DOHH2 (cell line): ENCODE results near the gene KREMEN1.

ENCODE experiments used
- H3F3A ChIP-seq: fragments of 200-600 bp; sonication (generic), shearing (Covaris generic); 2 replicates; pipeline ENCODE4 v1.6.0; 2016; ENCODE audit warnings: antibody characterized with exemption, mild to moderate bottlenecking; ENCODE audit not compliant: control insufficient read depth, insufficient read depth
- H3K27ac ChIP-seq: fragments of 200-600 bp; sonication (generic); 2 replicates; pipeline ENCODE4 v1.5.1; 2014; ENCODE audit warnings: low read depth, mild to moderate bottlenecking, low read length, moderate library complexity
- H3K27me3 ChIP-seq: fragments of 200-600 bp; sonication (generic); 2 replicates; pipeline ENCODE4 v1.6.1; 2014; ENCODE audit warnings: mild to moderate bottlenecking, low read length, mixed read lengths; ENCODE audit not compliant: control insufficient read depth
- H3K36me3 ChIP-seq: fragments of 200-600 bp; sonication (generic); 2 replicates; pipeline ENCODE4 v1.6.1; 2014; ENCODE audit warnings: mild to moderate bottlenecking, low read length, moderate library complexity, mixed read lengths; ENCODE audit not compliant: control insufficient read depth
- H3K4me1 ChIP-seq: fragments of 200-600 bp; sonication (generic); 2 replicates; pipeline ENCODE4 v1.6.1; 2014; ENCODE audit warnings: mild to moderate bottlenecking, low read length, mixed read lengths; ENCODE audit not compliant: control insufficient read depth
- H3K4me2 ChIP-seq: fragments of 200-600 bp; sonication (generic); 2 replicates; pipeline ENCODE4 v1.6.0; 2014; ENCODE audit warnings: mild to moderate bottlenecking, low read length, moderate library complexity
- H3K4me3 ChIP-seq: fragments of 200-600 bp; sonication (generic); 2 replicates; pipeline ENCODE4 v1.5.1; 2014; ENCODE audit warnings: mild to moderate bottlenecking, low read length, mixed read lengths
- H3K79me2 ChIP-seq: fragments of 200-600 bp; sonication (generic); 2 replicates; pipeline ENCODE4 v1.6.1; 2014; ENCODE audit warnings: mild to moderate bottlenecking, low read length, mixed read lengths; ENCODE audit not compliant: control insufficient read depth
- H3K9me2 ChIP-seq: fragments of 200-600 bp; sonication (generic); replicated peaks from 2 replicates; pipeline ENCODE4 v1.6.1; 2014; ENCODE audit warnings: mild to moderate bottlenecking, low read length, mixed read lengths; ENCODE audit not compliant: control insufficient read depth
- H3K9me3 ChIP-seq: fragments of 200-600 bp; sonication (generic); 2 replicates; pipeline ENCODE4 v1.6.1; 2014; ENCODE audit warnings: antibody characterized with exemption, low read length, mixed read lengths; ENCODE audit not compliant: control insufficient read depth, insufficient read depth
- H4K20me1 ChIP-seq: fragments of 200-600 bp; sonication (generic); 2 replicates; pipeline ENCODE4 v1.6.0; 2014; ENCODE audit warnings: low read depth, mild to moderate bottlenecking, antibody characterized with exemption, low read length, moderate library complexity; ENCODE audit not compliant: control insufficient read depth, insufficient read depth
- CTCF ChIP-seq: fragments of 200-600 bp; sonication (generic); IDR thresholded peaks from one replicate; pipeline ENCODE4 v1.5.1; 2014; ENCODE audit warnings: antibody characterized with exemption, mild to moderate bottlenecking, low read depth, low read length; ENCODE audit not compliant: poor library complexity, severe bottlenecking
- EZH2phosphoT487 ChIP-seq: fragments of 200-600 bp; sonication (generic); IDR thresholded peaks from 2 replicates; pipeline ENCODE4 v1.6.1; 2017; ENCODE audit warnings: borderline replicate concordance, mild to moderate bottlenecking, antibody characterized with exemption, low read length, moderate library complexity, mixed read lengths

The KREMEN1 gene

GRCh38 chr22:29194184-29194583 lies 121.3 kb downstream of the KREMEN1 start:
- H3K36me3 ChIP-seq: no peaks in the 10 kb centered on the region
- H3K79me2 ChIP-seq: no peaks in the 10 kb centered on the region
- no peaks in the 10 kb centered on the region for H3F3A ChIP-seq
- H3K4me3 ChIP-seq: no peak overlapping the region
- TF ChIP-seq CTCF: no peak
- TF ChIP-seq EZH2phosphoT487: no peak
- peaks cover 2% of the 10 kb centered on the region; the same call in 1 of the 2 replicates for H3K27me3 ChIP-seq
- H3K9me3 ChIP-seq: peaks cover 4% of the 10 kb centered on the region
- no peaks in the 10 kb centered on the region for H3K9me2 ChIP-seq
- no peaks in the 10 kb centered on the region for H3K4me1 ChIP-seq
- H4K20me1 ChIP-seq: no peaks in the 10 kb centered on the region
- H3K27ac ChIP-seq: no peak overlapping the region
- H3K4me2 ChIP-seq: no peak overlapping the region

- Histone ChIP-seq H3F3A (no peaks in the 10 kb centered on the region), H3K9me2 (no peaks in the 10 kb centered on the region), H3K79me2 (no peaks in the 10 kb centered on the region), H3K36me3 (no peaks in the 10 kb centered on the region), H3K4me2 (no peak overlapping the region), H4K20me1 (no peaks in the 10 kb centered on the region), H3K27me3 (peaks cover 2% of the 10 kb centered on the region; the same call in 1 of the 2 replicates), H3K27ac (no peak overlapping the region), H3K4me1 (no peaks in the 10 kb centered on the region), H3K9me3 (peaks cover 4% of the 10 kb centered on the region), H3K4me3 (no peak overlapping the region)
- TF ChIP-seq CTCF (no peak), EZH2phosphoT487 (no peak)
Measured at GRCh38 chr22:29195118-29195963, 122.5 kb downstream of the KREMEN1 start.

GRCh38 chr22:29195964-29196666 lies 123.3 kb downstream of the KREMEN1 start:
- H3K4me2 ChIP-seq: no peak overlapping the region

More at GRCh38 chr22:29195964-29196666, 123.3 kb downstream of the KREMEN1 start:
- no peaks in the 10 kb centered on the region for H3F3A ChIP-seq
- H3K27me3 ChIP-seq: peaks cover 2% of the 10 kb centered on the region; the same call in 1 of the 2 replicates
- H3K27ac ChIP-seq: no peak overlapping the region
- no peak for TF ChIP-seq CTCF
- no peak for TF ChIP-seq EZH2phosphoT487
- no peaks in the 10 kb centered on the region for H4K20me1 ChIP-seq
- H3K4me3 ChIP-seq: no peak overlapping the region
- peaks cover 4% of the 10 kb centered on the region for H3K9me3 ChIP-seq
- no peaks in the 10 kb centered on the region for H3K9me2 ChIP-seq
- no peaks in the 10 kb centered on the region for H3K4me1 ChIP-seq
- no peaks in the 10 kb centered on the region for H3K36me3 ChIP-seq
- no peaks in the 10 kb centered on the region for H3K79me2 ChIP-seq
